Urothelium cell line (cell line): Measurements from ENCODE around the gene RASL10A.

Experiments
- DNase-seq: peaks from one replicate; pipeline ENCODE4 v3.0.0; 2011; ENCODE audit warnings: low spot score, mixed read lengths
- FAIRE-seq: peaks from 2 replicates; lab custom pipeline; 2011; peaks lifted over from hg19 to GRCh38; lab: Jason Lieb, UNC

Gene RASL10A

DNA sequence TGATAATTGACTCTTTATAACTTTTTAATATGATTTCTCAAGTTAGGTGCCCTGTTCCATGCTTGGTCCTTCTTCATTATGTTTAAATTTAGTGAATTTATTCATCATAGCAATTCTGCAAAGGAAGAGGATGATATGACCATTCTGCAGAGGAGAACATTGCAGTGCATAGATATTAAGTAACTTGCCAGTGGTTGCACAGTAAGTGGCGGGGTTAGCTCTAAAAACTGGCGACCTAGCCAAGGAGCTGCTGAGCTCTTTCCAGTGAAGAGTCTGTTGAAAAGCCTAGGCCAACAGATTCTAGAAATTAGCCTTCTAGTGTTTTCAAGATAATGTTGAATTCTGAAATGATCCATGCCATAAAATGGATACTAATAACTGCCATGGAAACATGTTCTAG, 42.9 kb downstream of the RASL10A start:
- DNase-seq (no peak), FAIRE-seq (no peak)

DNA sequence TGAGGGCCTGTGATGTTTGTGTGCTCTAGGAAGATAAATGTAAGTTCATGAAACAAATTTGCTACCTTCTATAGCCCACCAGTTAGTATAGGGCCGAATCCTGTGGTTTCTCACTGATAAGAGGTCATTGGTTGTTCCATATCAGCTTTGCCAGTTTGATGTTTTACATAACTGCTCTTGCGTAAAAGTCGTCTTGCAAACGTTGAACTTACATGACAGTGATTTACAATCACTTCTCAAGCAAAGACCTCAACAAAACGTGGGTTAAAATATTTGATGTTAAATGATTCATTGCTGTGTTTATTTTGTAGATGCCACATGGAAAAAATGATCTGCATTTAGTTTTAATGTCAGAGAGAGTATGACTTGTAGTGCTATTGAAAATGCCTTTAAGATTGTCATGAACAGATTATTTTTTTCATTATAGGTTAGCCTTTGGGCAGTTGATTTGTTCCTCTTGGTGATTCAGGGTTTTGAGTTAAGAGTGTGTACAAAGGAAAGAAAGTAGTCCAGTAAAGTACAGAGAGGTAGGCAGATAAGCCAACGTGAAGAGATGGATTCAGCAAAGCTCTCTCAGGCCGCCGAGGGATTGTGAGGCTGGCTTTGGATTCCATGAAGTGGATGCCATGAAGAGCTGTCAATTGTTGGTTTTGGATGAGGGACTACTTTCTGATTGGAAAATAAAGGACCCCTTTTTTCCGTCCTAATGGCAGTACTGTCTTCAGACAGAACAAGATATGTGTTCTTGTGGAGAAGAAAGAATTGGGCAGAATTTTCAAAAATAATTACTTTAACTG, 44.8 kb downstream of the RASL10A start:
- FAIRE-seq (no peak), DNase-seq (no peak)

DNA sequence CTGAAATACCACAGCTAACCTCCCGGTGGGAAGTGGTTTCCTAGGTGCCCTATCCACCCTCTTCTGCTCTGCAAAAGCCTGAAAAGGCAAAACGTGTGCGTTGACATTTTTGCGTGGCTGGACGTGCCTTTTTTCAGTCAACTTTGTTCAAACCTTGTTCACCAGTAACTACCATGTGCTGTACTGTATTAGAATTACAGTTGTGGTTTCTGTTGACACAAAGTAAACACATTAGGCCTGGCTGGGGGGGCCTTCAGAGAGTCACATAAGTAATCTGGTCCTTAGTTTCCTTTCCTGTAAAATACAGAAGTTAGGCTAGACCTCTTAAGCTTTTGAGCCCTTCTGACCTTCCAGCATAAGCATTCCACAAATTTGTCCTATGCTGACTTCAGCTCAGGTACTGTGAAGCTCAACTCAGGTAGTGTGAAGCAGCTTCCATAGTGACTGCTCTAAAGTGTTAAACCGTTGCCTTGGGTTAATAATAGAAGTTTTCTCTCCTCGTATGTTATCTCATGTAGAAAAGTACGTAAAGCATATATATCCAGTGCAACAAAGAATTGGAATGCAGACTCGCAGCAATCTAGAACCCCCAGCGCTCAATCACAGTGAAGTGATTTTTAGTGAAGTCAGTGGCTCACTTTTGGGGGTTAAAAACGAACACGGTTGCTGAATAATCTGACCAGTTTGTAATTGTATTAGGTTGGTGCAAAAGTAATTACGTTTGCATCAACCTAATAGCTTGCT, 45.6 kb downstream of the RASL10A start:
- FAIRE-seq = no peak
- no peak for DNase-seq

DNA sequence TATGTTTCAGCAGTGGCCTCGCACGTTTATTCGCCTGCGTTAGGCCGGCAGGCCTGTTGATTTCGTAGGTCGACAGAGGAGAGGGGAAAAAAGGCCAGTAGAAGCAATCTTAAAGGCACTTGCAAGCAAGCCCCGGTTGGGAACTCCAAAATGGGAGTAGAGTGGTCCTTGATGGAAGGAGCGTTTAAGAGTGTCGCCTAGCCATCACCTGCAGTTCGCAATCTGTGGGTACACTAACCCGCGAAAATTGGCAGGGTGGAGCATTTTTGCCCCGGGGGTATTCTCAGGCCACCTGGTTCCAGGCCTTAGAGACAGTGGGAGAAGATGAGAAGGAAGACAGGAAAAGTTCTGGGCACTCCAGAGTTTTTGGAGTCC, 46.3 kb downstream of the RASL10A start:
- no peak for DNase-seq
- FAIRE-seq = no peak

DNA sequence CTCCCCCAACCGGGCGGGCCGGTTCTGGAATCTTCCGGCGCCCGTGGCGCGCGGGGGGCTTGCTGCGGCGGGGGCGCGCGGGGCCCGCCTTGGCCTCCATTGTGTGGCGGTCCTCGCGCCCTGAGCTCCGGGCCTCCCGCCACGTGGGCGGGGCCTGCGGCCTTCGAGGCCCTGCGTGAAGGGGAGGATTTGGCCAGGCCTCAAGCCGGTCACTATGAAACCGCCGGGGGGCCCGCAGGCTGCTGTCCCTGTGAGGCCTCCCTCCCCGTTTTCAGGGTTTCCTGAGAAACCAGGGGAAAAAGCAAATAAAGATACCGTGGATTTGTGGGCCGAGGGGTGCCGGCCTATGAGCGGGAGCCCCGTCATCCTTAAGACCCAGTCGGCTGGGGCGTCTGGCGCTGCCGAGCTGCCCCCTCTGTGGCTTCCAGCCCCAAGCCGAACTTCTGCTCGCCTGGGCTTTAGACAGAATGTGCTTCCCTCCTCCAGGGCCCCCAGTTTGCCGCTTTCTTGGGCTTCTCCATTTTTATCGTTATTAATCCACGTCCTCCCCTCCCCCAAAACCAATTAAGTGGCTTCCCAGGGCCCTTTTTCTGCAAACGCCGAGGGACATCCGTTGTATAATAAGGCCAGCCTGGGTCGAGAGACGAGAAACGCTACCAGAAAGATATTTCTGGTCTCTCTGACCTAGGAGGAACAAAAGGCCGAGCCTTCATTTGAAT, 46.8 kb downstream of the RASL10A start:
- DNase-seq (peak; percentile 67), FAIRE-seq (no peak)

DNA sequence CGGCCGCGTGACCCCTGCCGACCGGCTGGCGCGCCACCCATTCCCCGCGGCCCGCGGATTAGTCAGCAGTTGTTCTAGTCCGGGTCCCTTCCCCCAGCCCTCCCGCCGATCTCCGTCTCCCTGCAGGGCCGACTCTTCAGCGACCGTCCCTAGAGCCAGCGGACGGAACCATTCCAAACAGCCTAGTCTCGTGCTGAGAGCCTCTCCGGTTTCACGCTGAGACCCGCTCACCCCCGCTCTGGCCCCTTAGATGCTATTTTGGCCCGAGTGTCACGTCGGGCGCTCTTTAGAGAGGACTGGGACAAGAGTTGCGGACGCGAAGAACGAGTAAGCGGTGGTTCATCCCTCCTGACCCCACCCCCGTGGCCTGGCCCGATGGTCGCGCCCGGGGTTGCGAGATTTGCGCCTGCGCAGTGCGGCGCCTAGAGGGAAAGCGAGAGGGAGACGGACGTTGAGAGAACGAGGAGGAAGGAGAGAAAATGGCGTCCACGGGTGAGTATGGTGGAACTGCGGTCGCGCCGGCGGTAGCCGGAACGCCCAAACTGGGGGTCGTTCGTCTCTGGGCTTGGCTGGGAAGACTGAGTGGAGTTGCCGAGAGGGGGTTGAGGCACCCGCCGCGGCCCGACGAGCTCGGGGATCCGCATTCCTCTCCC, 47.5 kb downstream of the RASL10A start, which contains the start of the genes EWSR1 and RHBDD3:
EWSR1 (plus strand) TSS at position 411 of the 653 bp plus-strand sequence; CDS start at position 480, 69 bp downstream.
RHBDD3 (minus strand) TSS at position 124 of the 653 bp plus-strand sequence. CDS start 2,355 bp downstream, outside the sequence.
- FAIRE-seq (peak; percentile 73), DNase-seq (peak; percentile 97)

DNA sequence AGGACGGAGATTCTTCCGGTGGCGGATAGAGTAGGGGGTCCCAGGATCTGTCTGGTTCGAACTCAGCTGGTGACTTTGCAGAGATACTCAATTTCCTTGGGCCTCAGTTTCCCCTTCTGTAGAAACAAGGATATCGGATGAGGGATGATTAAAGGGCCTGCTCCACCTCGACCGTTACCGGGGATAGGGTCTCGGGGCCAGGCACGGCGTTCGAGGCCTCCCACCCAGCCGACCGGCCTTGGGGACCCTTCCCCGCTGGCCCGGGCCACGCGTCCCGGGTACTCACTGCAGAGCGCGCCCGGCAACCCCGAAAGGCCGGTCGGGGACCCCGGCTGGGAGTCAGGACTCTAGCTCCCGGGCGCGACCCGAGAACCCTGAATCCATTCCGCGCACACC, 48.0 kb downstream of the RASL10A start:
- no peak for DNase-seq
- FAIRE-seq = no peak

DNA sequence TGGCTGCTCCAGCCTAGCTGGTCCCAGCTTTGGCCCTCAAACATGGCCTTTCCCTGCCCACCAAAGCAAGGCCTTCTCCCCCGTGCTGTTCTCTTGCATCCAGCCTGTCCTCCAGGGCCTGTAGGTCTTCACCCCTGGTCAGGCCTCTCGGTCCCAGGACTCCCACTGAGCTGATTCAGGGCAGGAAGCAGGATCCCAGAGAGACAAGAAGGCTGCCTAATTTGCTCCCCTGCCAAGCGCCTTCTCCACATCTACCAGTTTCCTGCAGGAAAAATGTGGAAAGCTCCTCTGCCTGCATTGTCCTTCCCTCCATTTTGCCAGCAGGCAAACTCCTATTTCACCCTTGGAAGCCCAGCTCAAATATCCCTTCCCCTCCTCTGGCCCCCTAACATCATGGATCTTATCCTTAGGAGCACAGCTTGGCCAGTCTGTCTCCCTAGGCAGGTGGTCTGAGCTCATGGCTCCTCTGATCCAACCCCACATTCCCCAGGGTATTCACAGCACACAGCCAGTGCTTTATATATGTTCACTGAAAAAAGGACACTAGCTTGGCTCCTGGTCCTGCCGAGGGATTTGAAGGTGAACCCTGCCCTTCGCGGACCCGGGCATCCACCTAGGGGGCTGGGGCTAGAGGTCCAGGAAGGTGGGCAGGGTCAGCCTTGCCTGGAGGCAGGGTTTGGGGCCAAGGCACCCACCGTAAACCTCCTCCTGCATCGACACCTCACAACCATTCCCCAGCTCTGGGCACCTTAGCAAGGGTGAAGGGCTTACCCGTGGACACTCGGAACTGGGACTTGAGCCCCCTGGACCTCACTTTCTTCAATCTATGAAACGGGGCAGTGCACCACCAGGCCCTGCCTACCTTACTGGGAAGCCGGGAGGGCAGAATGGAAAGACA, 48.7 kb downstream of the RASL10A start:
- DNase-seq (no peak), FAIRE-seq (no peak)

DNA sequence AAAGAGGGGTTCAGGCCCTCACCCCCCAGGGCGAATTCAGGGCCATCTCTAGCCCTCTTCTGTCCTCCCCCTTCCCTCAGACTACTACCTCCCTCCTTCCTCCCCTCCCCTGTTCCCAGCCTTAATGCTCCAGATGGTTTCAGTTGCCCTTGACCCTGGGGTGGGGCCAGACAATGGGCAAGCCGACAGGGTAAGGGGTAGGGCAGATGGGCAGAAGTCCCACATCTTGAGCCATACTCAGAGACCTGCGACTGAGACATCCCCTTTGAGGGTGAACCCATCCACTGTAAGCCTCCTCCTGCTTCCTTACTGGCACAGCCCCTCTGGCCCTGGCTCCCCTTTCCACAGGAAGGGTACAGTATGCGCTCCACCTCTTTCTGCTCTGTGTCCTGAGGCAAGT, 49.6 kb downstream of the RASL10A start:
- no peak for FAIRE-seq
- no peak for DNase-seq

DNA sequence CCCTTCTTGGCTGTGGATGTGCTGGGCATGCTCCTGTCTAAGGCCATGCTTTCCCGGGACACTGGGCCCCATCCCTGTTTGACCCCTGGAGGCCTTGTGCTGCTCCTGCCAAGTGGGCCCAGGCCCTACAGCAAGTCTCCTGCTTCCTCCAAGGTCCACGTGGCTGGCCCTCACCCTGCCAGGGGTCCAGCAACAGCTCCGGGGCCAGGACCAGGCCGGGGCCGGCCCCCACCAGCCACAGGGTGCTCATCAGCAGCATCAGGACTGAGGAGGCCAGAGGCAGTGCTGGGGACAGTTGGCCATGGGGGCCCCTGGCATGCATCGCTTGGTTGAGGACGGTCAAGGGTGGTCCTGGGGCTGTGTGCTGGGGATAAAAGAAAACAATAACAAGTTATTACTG, 50.2 kb downstream of the RASL10A start:
- FAIRE-seq (no peak), DNase-seq (no peak)

DNA sequence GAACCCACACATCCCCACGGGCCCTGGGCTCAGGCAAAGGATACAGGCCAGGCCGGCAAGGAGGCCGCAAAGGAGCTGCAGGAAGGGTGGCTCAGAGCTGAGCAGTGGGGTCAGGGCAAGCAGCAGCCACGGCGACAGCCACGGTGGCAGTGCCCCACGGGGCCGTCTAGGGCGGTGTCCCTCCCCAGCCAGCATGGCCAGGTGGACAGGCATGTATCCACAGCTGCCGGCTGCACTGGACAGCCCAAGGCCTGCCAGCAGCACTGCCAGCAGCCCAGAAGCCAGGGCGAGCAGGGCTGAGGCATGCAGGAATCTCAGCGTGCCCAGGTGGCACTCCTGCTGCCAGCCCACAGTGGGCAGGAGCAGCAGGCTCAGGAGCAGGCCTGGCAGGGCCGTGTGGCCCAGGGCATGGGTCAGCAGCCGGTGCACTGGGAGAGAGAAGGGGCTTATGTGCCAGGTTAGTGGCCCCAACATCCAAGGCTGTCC, 51.7 kb downstream of the RASL10A start:
- DNase-seq (no peak), FAIRE-seq (peak; percentile 74)
